ENCODE results near the gene TWF2.

The TWF2 gene

DNA sequence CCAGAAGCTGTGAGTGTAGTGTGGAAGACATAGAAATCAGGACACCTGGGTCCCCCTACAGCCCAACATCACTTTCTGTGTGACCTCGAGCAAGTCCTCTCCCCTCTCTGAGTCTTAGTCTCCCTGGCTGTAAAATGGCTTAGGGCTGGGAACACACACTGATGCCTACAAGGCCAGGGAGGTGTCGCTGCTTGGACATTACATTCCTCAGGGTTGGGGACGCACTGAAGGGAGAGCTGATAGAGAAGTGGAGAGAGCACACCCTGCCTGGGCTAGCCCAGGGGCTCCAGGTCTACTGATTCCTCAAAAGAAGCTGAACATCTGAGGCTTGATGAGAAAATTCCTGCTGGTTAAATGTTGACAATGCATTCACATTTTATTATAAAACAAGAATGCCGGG is 47.3 kb downstream of the TWF2 start:
- H3K9me3 Mint-ChIP-seq: no peaks in the 10 kb centered on the region
- H3K36me3 Mint-ChIP-seq: no peaks in the 10 kb centered on the region
- ATAC-seq (replicated peaks) (no peak), DNase-seq (no peak)
- H3K27me3 Mint-ChIP-seq: no peaks in the 10 kb centered on the region
- H3K27ac Mint-ChIP-seq: peak overlapping the region; percentile 60
- H3K4me3 Mint-ChIP-seq: no peak overlapping the region
- H3K4me1 Mint-ChIP-seq: peaks cover 8 to 9% of the 10 kb centered on the region in 2 donors

GRCh38 chr3:52190294-52191074 is 48.5 kb downstream of the TWF2 start:
- no peak for DNase-seq
- H3K9me3 Mint-ChIP-seq: no peaks in the 10 kb centered on the region
- no peak for ATAC-seq (replicated peaks)
- H3K4me3 Mint-ChIP-seq: no peak overlapping the region
- peaks cover 5 to 7% of the 10 kb centered on the region in 2 donors for H3K4me1 Mint-ChIP-seq
- H3K36me3 Mint-ChIP-seq: no peaks in the 10 kb centered on the region
- H3K27ac Mint-ChIP-seq: no peak overlapping the region
- no peaks in the 10 kb centered on the region for H3K27me3 Mint-ChIP-seq

- peak; percentile 6 to 39 for ATAC-seq (replicated peaks)
- no peak for DNase-seq
These were observed 50.4 kb downstream of the TWF2 start for GRCh38 chr3:52188556-52188955.

DNA sequence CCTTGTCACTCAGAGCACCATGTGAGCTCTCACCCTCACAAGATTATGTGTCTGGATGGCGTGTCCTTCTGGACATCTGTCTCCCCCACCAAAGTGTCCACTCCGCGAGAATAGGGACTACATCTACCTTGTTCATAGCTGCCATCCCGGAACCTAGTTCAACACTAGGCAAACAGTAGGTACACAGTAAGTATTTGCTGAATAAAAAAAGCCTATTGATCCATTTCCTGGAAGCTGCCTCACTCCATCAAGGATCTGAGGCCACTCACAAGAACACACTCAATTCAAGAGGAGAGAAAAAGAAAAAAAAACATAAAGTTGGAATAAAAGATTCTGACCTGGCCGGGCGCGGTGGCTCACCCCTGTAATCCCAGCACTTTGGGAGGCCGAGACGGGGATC is 52.2 kb downstream of the TWF2 start:
- H3K4me3 Mint-ChIP-seq: no peak overlapping the region
- no peak overlapping the region for H3K27ac Mint-ChIP-seq
- H3K27me3 Mint-ChIP-seq: no peaks in the 10 kb centered on the region
- ATAC-seq (replicated peaks) (no peak), DNase-seq (no peak)
- H3K9me3 Mint-ChIP-seq: no peaks in the 10 kb centered on the region
- H3K36me3 Mint-ChIP-seq: no peaks in the 10 kb centered on the region
- peaks cover 5 to 7% of the 10 kb centered on the region in 2 donors for H3K4me1 Mint-ChIP-seq

More at GRCh38 chr3:52188556-52188955, 50.4 kb downstream of the TWF2 start:
- Mint-ChIP-seq H3K4me1 (peaks cover 5 to 7% of the 10 kb centered on the region in 2 donors), H3K27me3 (no peaks in the 10 kb centered on the region), H3K9me3 (no peaks in the 10 kb centered on the region), H3K4me3 (no peak overlapping the region), H3K27ac (no peak overlapping the region), H3K36me3 (no peaks in the 10 kb centered on the region)

GRCh38 chr3:52185837-52186236 is 53.1 kb downstream of the TWF2 start:
- H3K27ac Mint-ChIP-seq: no peak overlapping the region
- ATAC-seq (replicated peaks): no peak

DNA sequence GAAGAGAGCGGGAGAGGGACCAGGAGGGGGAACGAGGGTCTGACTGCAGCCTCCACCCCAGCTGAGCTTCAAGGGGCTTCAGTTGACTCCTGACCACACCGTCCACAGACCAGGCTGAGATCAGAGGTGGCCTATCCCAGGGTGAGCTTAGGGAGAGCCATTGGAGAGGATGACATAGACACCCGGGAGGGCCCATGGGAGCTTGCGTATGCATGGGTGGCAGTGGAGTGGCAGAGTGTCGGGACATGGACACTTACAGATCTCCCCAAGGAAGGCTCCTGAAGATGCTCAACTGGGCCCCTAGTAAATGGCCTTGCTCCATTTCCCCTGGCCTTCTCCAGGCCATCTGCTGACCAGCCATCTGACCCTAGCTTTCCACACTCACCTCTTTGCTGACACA is 53.6 kb downstream of the TWF2 start:
- DNase-seq: no peak
- peaks cover 5 to 7% of the 10 kb centered on the region in 2 donors for H3K4me1 Mint-ChIP-seq
- no peak for ATAC-seq (replicated peaks)
- H3K27me3 Mint-ChIP-seq: no peaks in the 10 kb centered on the region
- H3K9me3 Mint-ChIP-seq: no peaks in the 10 kb centered on the region
- no peak overlapping the region for H3K27ac Mint-ChIP-seq
- H3K4me3 Mint-ChIP-seq: no peak overlapping the region
- no peaks in the 10 kb centered on the region for H3K36me3 Mint-ChIP-seq

More at GRCh38 chr3:52185837-52186236, 53.1 kb downstream of the TWF2 start:
- peaks cover 5 to 7% of the 10 kb centered on the region in 2 donors for H3K4me1 Mint-ChIP-seq
- no peaks in the 10 kb centered on the region for H3K9me3 Mint-ChIP-seq
- H3K36me3 Mint-ChIP-seq: no peaks in the 10 kb centered on the region
- no peak overlapping the region for H3K4me3 Mint-ChIP-seq
- no peaks in the 10 kb centered on the region for H3K27me3 Mint-ChIP-seq
- no peak for DNase-seq

DNA sequence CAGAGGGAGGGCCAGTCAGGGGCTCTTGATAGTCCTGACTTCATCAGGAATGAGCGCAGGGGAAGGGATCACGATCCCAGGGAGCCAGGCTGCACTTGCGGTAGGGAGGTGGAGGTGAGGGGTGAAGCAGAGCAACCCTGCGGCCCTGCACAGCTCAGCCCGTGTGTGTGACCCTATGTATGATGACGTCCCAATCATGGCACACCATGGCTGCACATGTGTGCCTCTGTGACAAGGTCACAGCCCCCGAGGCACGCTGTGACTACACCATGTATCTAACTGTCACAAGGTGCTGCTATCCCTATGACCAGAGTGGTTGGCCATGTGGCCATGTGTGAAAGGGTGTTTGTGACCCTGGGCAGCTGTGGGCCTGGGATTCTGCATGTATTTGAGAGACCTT is 54.3 kb downstream of the TWF2 start:
- H3K36me3 Mint-ChIP-seq: no peaks in the 10 kb centered on the region
- H3K4me1 Mint-ChIP-seq: peaks cover 6 to 7% of the 10 kb centered on the region in 2 donors
- H3K27ac Mint-ChIP-seq: no peak overlapping the region
- no peaks in the 10 kb centered on the region for H3K27me3 Mint-ChIP-seq
- no peaks in the 10 kb centered on the region for H3K9me3 Mint-ChIP-seq
- DNase-seq (no peak), ATAC-seq (replicated peaks) (no peak)
- H3K4me3 Mint-ChIP-seq: no peak overlapping the region

GRCh38 chr3:52183786-52184445 is 55.0 kb downstream of the TWF2 start:
- DNase-seq (no peak), ATAC-seq (replicated peaks) (no peak)
- H3K36me3 Mint-ChIP-seq: no peaks in the 10 kb centered on the region
- H3K4me1 Mint-ChIP-seq: peaks cover 3 to 4% of the 10 kb centered on the region in 2 donors
- no peaks in the 10 kb centered on the region for H3K27me3 Mint-ChIP-seq
- H3K9me3 Mint-ChIP-seq: no peaks in the 10 kb centered on the region
- H3K27ac Mint-ChIP-seq: no peak overlapping the region
- no peak overlapping the region for H3K4me3 Mint-ChIP-seq

DNA sequence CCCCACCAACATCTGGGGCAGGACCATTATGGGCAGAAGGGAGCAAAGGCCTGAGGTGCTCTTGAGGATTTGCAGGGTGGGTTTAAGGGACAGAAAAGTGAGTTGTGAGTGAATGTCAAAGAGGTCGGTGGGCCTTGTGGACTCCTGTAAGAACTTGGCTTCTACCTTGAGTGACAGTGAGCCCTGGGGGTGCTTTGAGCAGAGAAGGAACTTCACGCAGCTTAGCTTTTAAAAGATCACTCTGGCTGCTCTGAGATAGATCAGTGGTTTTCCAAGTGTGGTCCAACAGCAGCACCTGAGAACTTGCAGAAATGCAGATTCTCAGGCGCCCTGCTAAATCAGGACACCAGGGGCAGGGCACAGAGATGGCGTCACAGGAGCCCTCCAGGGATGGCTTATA is 56.3 kb downstream of the TWF2 start:
- no peak overlapping the region for H3K27ac Mint-ChIP-seq
- H3K4me3 Mint-ChIP-seq: no peak overlapping the region
- H3K27me3 Mint-ChIP-seq: no peaks in the 10 kb centered on the region
- no peak for ATAC-seq (replicated peaks)
- no peaks in the 10 kb centered on the region for H3K9me3 Mint-ChIP-seq
- DNase-seq: no peak
- no peaks in the 10 kb centered on the region for H3K36me3 Mint-ChIP-seq
- peaks cover 0 to 2% of the 10 kb centered on the region in 2 donors for H3K4me1 Mint-ChIP-seq

DNA sequence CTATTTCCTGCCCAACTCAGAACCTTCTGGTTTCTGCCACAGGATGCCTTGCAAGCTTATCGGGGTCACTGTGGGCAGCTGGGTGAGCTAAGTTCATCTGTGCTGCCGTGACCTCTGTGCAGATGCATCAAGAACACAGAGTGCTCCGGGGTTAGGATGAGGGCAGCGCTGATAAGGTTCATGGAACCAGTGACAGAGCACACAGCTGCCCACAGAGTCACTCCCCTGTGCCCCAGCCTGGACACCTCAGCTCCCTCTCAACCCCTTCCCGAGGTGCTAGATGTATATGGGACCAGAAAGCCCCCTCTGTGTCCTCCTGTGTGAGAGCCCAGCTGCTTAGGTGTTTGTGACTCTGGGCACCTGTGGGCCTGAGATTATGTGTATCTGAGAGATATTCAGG is 56.8 kb downstream of the TWF2 start:
- ATAC-seq (replicated peaks) (no peak), DNase-seq (no peak)
- Mint-ChIP-seq H3K36me3 (no peaks in the 10 kb centered on the region), H3K4me1 (peaks cover 0 to 2% of the 10 kb centered on the region in 2 donors), H3K27me3 (no peaks in the 10 kb centered on the region), H3K9me3 (no peaks in the 10 kb centered on the region), H3K4me3 (no peak overlapping the region), H3K27ac (no peak overlapping the region)

GRCh38 chr3:52181543-52181942 is 57.4 kb downstream of the TWF2 start:
- Mint-ChIP-seq H3K36me3 (no peaks in the 10 kb centered on the region), H3K4me3 (no peak overlapping the region), H3K4me1 (peaks cover 0 to 2% of the 10 kb centered on the region in 2 donors), H3K9me3 (no peaks in the 10 kb centered on the region), H3K27ac (no peak overlapping the region), H3K27me3 (no peaks in the 10 kb centered on the region)
- DNase-seq: no peak
- no peak for ATAC-seq (replicated peaks)

Data from stimulated activated naive B cell treated with anti-CD40 and anti-IgM and Interleukin-4, amounts not matched to agents 10 μg/mL and 1 μg/mL and 100 μg/mL, for 72 hours (primary cell).